GM23248 (cell line): ENCODE measurements around the gene STAP2.

Source experiments
- EZH2 ChIP-seq: fragments of 200-600 bp; sonication (generic); IDR thresholded peaks from 2 replicates; pipeline ENCODE4 v1.6.1; 2018; ENCODE audit warnings: antibody characterized with exemption, mild to moderate bottlenecking; ENCODE audit not compliant: insufficient read depth, poor library complexity, severe bottlenecking
- EZH2phosphoT487 ChIP-seq: fragments of 200-600 bp; sonication (generic); IDR thresholded peaks from 2 replicates; pipeline ENCODE4 v1.6.1; 2018; ENCODE audit warnings: antibody characterized with exemption, moderate library complexity, mild to moderate bottlenecking, low read depth; ENCODE audit not compliant: insufficient read depth

DNA sequence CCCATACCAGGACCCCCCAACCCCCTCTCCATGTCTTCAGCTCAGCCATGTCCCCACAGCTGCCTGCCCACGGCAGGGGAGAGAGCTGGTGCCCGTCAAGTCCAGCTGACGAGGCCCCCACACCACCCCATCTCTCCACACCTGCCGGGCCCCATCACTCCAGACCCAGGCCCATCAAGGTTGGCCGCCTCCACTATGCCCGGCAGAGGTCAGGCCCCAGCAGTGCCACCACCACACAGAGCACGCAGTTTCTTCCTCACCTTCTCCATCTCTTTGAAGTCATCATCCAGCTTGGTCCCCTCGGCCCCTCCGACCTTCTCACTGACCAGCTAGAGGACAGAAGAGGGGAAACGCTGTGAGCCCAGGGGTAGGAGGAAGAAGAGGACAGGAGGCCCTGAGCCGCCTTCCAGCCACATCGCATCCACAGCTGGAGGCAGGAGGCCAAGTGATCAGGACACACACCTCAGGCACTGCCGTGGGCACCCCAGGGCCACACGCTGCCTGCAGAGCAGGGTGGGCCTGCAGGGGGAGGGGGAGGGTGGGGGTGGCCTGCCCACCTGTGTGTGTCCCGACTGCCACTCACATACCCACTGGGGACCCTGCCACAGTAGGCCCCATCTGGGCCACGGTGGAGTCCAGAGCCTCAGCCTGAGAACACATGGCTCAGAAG, 28.2 kb upstream of the STAP2 start:
- TF ChIP-seq EZH2 (no peak), EZH2phosphoT487 (no peak)
